Stimulated activated CD4-positive, alpha-beta T cell treated with anti-CD3 and anti-CD28 coated beads, Interleukin-4, amount 100 ng/mL, for 1 hour (primary cell): ENCODE results near the gene METTL18.
"Not testable (repeated sequence)": the region's sequence is repeated elsewhere in the genome, so short reads cannot be mapped to it uniquely, and the experiment has no call there.

Experiments used
- DNase-seq: peaks from one replicate; pipeline ENCODE4 v3.0.0-alpha.2; 2020

METTL18 gene

DNA sequence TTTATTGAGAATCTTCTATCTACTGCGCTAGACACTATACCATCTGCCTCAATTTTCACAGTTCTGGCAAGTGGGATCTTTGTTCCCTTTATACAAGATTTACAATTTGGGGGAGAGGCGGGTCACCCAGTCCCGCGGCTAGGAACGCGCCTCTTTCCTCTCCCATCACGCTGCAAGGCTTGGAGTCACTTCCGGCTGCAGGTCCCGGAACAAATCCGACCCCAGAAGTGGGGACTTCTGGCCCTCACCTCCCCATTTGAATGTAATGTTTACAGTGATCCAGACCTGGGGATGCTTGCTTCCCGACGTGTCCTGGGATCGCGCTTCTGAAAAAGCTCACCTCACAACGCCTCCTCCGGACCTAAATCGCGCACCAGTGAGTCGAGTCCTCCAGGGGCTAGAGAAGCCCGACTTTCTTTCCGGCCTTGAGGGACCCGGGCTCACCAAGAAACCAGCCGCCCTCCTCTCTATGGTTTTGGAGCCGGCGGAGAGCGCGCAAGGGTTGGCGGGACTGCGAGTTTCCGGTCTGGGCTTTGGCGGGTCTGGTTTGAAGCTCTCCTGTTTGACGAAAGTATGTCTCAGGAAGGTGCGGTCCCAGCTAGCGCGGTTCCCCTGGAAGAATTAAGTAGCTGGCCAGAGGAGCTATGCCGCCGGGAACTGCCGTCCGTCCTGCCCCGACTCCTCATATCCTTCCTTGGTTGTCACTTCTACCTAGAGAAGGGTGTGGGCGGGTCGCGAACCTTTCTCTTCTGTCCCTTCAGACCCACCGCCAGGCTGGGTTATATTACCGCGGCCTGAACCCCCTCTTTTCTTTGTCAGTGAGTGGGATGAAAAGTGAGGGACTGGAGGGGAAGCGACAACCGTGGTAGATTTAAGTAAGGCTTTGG, at the start of gene METTL18:
TSS of gene METTL18 (minus strand) at position 378 of the 887 bp plus-strand sequence. CDS start 1,212 bp downstream, outside the sequence.
- DNase-seq, result peak; percentile 86

DNA sequence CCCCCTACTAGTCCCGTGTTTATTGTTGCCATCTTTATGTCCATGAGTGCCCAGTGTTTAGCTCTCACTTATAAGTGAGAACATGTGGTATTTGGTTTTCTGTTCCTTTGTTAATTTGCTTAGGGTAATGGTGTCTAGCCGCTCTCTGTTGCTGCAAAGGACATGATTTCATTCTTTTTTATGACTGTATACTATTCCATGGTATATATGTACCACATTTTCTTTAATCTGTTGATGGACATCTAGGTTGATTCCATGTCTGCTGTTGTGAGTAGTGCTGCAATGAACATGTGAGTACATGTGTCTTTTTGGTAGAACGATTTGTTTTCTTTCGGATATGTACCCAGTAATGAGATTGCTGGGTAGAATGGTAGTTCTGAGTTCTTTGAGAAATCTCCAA, 44.2 kb upstream of the METTL18 start:
- no peak for DNase-seq

- no peak for DNase-seq
These were observed 41.5 kb upstream of the METTL18 start for GRCh38 chr1:169836198-169836597.

DNA sequence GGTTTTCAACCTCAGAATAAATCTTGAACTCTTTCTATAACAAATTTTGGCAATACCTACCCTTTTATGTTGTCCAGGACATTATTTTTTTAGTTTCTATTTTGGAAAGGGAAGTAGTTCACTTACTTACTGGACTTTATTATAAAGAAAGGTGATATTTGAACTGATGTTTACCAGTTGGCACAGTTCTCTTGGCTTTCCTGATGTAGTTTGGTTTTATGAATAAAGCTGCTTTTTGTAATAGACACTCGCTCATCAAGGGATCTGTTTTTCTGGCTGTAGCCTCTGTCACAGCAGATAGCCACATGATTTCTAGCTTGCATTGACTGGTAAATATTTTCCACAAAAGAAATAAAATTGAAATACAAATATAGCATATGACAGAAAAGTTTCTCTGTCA, 40.9 kb upstream of the METTL18 start:
- DNase-seq, result no peak

DNA sequence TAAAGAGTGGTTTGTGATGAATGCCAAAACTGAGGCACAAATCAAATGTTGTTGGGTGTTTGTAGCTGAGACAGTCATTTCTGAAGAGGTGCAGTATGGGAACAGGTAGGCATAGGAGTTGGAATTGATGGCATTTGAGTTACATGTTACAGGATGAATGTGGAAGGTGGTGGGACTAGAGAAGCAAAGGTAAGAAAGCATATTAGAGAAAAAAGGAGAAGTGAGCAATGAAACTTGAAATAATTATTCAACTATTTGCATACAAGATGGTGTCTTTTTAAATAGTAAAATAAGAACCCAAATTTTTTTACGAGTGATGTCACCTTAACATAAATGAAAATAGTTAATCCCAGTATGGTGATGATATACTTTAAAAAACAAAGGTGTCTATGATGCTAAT, 40.2 kb upstream of the METTL18 start:
- DNase-seq, result no peak

DNA sequence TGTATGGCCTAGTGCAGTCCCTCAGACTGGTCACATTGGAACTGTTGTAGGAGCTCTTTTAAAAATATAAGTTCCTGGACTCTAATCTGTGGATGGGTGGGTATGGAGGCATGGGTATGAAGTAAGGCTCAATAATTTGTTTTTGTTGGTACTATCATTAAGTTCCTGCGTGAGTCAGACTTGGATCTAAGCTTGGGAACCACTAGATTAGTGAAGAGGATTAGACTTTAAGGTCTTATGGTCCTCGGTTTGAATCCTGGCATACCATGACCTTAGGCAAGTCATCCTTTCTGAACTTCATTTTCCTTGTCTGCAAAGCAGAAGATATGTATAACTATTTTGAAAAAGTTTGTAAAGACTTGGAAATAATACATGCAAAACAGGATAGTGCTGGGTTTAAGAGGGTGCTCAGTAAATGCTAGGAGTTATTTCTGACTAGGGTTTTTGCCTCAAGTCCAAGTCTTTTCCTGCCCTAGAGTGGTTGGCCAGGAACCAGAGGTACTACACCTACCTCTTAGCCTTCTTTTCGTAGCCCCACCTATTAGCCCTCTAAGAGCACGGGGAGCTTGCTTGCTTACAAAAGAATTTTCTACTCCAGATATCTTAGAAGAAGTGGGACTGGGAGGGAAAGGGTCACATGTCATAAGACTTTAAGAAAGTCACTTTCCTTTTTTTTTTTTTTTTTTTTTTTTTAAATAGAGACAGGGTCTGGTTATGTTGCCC, 38.6 kb upstream of the METTL18 start:
- DNase-seq, result no peak

DNA sequence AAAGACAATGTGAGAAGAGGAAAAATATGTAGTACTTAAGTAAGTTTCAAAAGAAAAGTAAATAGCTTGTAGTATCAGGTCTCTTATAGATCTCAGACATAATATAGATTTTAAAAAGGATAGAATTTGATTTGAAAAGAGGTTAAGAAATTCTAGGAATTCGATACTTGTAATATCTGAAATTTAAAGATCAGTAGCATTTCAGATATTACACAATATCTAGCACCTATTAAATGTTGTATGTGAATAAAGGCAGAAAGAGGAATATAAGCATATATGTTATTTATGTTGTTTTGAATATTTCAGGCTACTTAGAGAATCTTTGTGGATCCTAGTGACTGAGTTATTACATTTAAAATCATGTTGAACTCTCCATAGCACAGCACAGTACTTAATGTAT, 35.0 kb upstream of the METTL18 start:
- DNase-seq, result no peak

GRCh38 chr1:169824153-169824552, 29.4 kb upstream of the METTL18 start:
- no peak for DNase-seq

GRCh38 chr1:169821500-169821899, 26.8 kb upstream of the METTL18 start:
- DNase-seq, result no peak

DNA sequence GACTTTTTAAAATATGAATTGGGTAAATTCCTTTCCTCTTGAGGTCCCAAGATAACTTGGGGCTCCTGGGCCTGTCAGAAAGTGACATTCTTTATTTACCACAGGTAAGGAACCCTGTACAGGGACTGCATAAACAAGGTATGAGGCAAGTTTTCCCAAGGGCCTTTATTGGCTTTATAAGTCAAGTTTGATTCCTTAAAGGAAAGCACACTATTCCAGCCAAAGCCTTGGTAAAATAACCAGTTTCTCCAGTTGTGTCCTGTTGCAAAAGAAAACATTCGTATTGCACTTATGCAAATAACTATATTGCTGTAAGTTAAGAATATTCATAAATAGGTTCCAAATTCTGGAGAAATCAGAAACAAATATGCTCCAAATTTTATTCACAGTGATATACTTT, 21.9 kb upstream of the METTL18 start:
- DNase-seq, result no peak

- no peak for DNase-seq
These were observed 19.6 kb upstream of the METTL18 start for GRCh38 chr1:169814265-169814664.

DNA sequence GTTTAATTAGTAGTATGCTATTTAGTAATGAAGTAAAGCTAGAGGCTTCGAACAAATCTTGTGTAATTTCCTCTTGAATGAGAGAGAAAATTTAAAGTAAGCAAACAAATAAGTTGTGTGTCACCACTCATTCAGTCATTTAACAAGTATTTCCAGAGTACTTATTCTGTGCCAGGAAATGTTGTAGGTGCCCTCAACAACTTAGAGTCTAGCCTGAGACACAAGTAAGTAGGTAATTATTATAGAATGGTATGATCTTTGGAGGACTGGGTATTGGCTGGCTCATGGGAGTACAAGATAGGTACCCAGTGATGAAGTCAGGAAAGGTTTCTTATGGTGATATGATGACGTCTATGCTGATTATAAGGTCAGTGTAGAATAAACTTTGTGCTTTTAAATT, 17.4 kb upstream of the METTL18 start:
- no peak for DNase-seq

- DNase-seq, result not testable (repeated sequence)
These were observed 16.8 kb upstream of the METTL18 start for GRCh38 chr1:169811418-169812035.

DNA sequence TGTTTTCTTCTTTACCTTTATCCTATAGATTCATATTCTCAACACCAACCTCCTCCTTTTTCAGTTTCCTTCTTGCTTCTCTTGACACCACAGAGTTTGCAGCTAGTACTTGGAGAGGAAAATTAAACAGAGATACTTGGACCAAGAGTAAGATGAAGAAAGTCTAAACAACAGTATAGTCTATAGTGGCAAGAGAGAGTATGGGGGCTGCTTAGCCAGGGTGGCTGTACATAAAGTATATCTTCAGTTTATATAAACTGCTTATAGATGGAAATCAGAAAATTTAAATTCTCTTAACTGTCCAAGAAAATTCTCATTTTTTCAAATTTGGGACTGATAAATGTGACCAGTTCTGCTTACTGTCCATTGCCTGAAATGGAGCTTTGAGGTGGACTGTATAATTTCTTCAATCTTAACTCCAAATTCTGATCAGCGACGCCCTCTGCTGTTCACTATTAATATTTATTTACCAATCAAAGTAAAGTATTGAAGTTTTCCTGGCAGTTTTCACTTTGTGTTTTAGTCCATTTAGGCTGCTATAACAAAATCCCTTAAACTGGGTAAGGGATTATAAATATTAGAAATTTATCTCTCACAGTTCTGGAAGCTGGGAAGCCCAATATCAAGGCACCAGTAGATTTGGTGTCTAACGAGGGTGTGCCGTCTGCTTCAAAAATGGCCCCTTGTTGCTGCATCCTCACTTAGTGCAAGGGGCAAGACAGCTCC, 14.8 kb upstream of the METTL18 start:
- peak; percentile 8 for DNase-seq

DNA sequence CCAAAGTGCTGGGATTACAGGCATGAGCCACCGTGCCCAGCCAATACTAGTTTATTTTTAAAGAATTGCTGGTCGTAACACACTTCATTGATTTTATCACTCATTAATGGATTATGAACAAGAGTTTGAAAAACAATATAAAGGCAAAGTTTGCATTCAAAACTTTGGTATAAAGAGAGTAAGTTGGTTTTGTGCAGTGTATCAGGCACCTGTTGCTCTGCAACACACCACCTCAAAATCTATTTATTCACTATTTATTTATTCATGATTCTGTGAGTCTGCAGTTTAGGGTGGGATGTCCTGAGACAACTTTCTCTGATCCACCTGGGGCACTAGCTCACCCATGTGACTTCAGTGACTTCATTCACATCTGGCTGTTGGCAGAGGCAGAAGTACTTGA, 10.2 kb upstream of the METTL18 start:
- DNase-seq, result no peak

DNA sequence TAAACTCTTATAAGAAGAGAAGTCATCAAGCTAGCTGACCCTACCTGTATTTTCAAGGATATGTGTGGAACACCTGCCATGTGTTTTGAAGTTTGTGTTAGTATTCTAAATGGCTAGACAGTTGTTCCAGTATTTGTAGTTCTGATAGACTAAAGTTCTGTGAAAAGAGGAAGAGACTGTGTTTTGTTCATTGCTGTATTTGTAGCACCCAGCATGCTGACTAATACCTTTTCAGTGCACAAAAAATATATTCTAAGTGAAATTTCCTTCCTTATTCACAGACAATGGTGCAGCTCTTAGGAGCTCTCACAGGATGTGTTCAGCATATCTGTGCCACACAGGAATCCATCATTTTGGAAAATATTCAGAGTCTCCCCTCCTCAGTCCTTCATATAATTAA, 8.2 kb upstream of the METTL18 start:
- no peak for DNase-seq

- no peak for DNase-seq
These were observed 2.6 kb upstream of the METTL18 start for GRCh38 chr1:169797281-169797680.

DNA sequence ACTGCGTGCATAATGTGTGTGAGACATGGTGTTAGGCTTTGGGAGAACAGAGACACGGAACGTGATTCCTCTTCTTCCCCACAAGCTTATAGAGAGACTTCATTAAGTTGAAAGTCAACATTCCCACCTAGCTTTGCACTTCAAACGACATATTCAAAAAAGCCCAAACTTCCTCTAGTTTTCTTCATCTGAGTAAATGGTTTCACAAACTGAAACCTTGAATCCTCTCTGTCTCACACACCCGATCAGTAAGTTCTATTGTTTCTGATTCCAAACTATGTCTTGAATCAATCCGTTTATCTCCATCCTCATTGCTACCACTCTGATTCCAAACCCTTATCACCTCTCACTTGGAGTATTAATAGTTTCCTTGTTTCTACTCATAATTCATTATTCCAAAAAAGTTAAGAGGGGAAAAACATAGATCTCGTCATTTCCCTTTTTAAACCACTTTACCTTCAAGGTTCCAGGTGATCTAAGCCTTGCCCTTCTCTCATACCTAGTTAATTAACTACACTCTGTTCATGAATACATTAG, 1.6 kb upstream of the METTL18 start:
- DNase-seq, result no peak

DNA sequence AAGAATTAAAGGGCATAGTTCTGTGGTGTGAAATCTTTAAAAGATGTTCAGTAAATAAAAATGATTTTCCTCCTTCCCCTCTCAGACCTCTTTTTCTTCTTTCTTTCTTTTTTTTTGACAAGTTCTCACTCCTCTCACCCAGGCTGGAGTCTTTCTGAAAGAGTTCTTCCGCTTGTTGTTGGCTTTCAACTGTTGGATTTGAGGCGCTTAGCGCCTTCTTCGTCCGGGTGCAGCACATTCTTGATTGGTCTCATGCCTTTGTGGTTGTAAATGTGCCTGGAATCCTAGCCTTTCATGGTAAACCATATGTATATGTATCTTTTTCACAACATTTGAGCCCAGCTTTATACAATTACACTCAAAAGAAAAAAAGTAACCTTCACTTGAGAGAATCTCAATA, 980 bp upstream of the METTL18 start:
- no peak for DNase-seq

- no peak for DNase-seq
These were observed 977 bp downstream of the METTL18 start for GRCh38 chr1:169793730-169794129.

GRCh38 chr1:169788402-169788801, 6.3 kb downstream of the METTL18 start:
- DNase-seq, result no peak

- DNase-seq, result no peak
These were observed 7.7 kb downstream of the METTL18 start for GRCh38 chr1:169786974-169787373.

DNA sequence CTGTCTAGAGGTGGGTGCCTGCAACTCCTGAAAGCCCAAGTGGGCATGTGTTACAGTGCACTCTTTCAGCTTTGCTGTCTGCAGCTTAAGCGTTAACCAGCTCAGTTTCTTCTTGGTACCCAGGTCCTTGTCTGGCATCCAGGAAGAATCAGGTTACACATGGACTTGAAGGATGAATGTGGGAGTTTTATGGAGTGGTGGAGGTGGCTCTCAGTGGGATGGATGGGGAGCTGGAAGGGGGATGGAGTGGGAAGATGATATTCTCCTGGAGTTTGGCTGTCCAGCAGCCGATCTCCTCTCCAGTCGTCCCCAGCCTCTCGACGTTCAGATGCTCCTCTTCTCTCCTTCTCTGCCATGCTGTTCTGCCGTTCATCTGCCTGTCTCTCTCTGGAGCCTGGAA, 9.4 kb downstream of the METTL18 start:
- no peak for DNase-seq
